ENCODE results near the gene COX4I1. TPM values are rescaled to one million over a fixed set of nuclear protein-coding genes. Genes with fewer than 3 reads are reported as not detected.
A peak's percentile ranks its signal among the peaks of the same experiment; 100 is the strongest.

Gene COX4I1
- total RNA-seq, 1 experiment from 2014 or later = 839 TPM

- H3K9me2 ChIP-seq (ENCODE audit: insufficient read depth) = no peaks in the 10 kb centered on the region
- BruUV-seq (replicated peaks) = no TSS peak
- H3K4me3 ChIP-seq (replicated peaks in 1 of 2; ENCODE audit: low read depth in 1 of 2, low read length in 2 of 2) = no peak overlapping the region
- ATAC-seq (no peak), DNase-seq (ENCODE audit: low read depth, low spot score) (no peak)
- no peak overlapping the region for H3K4me2 ChIP-seq (ENCODE audit: low read length)
- H3K27ac ChIP-seq (ENCODE audit: low read depth, low read length) = no peak overlapping the region
- no peaks in the 10 kb centered on the region for H3K79me2 ChIP-seq (ENCODE audit: insufficient read depth, low read length)
- TF ChIP-seq REST (IDR thresholded peaks at IDR 0.05; ENCODE audit: low read depth) = no peak
- 0 out of 2 replicates have a peak, but pooled peaks have one; percentile 11 for TF ChIP-seq ZFX (IDR thresholded peaks at IDR 0.05)
- no peaks in the 10 kb centered on the region for H3K36me3 ChIP-seq (ENCODE audit: control insufficient read depth in 1 of 2, insufficient read depth in 2 of 2, low read length in 2 of 2)
- no peak overlapping the region for H2AFZ ChIP-seq (ENCODE audit: low read depth, low read length, poor library complexity, severe bottlenecking)
- H3K4me1 ChIP-seq (ENCODE audit: control insufficient read depth in 1 of 2, insufficient read depth in 2 of 2, low read length in 2 of 2) = peaks cover 2 to 12% of the 10 kb centered on the region in 2 experiments; a peak in 3 of 4 replicates
- ChIA-PET RAD21 (ENCODE audit: low non-redundant PET in 1 of 2, low total read pairs in 2 of 2, uncharacterized antibody in 2 of 2, unreplicated experiment in 2 of 2) (no interaction called here), CTCF (interaction anchor here (1.2 kb wide), 1 partner anchor 192 kb away, joined by 3 read pairs; no protein-coding TSS in a partner anchor), POLR2A (no interaction called here)
- intact Hi-C loops (cut with micrococcal nuclease) = no loop called here
- no peaks in the 10 kb centered on the region for H3K9me3 ChIP-seq (ENCODE audit: control insufficient read depth in 1 of 2, insufficient read depth in 1 of 2, low read depth in 1 of 2, low read length in 2 of 2)
- 0 out of 2 replicates have a peak, but pooled peaks cover 4% of the 10 kb centered on the region for H3K27me3 ChIP-seq (ENCODE audit: insufficient read depth, low read length)
- H3K9ac ChIP-seq (ENCODE audit: low read length) = no peak overlapping the region
- H4K20me1 ChIP-seq (ENCODE audit: insufficient read depth) = no peaks in the 10 kb centered on the region
These were observed 25.0 kb downstream of the COX4I1 start for GRCh38 chr16:85824161-85825135.

GRCh38 chr16:85825326-85825725 lies 25.8 kb downstream of the COX4I1 start:
- ATAC-seq (no peak), DNase-seq (ENCODE audit: low read depth, low spot score) (no peak)
- no peak overlapping the region for H3K27ac ChIP-seq (ENCODE audit: low read depth, low read length)
- no peak overlapping the region for H2AFZ ChIP-seq (ENCODE audit: low read depth, low read length, poor library complexity, severe bottlenecking)
- no peak for TF ChIP-seq JUND (IDR thresholded peaks at IDR 0.05)
- peak in 2 of 3 experiments; percentile 29 to 38; a peak in 3 of 6 replicates for TF ChIP-seq CTCF (IDR thresholded peaks at IDR 0.05 in 2 of 3, conservative IDR thresholded peaks at IDR 0.05 in 1 of 3; ENCODE audit: borderline replicate concordance in 1 of 3, insufficient read depth in 1 of 3, low read depth in 2 of 3, low read length in 2 of 3)
- ChIA-PET RAD21 (ENCODE audit: low non-redundant PET in 1 of 2, low total read pairs in 2 of 2, uncharacterized antibody in 2 of 2, unreplicated experiment in 2 of 2) (no interaction called here), POLR2A (no interaction called here), CTCF (no interaction called here)
- intact Hi-C loops (cut with micrococcal nuclease) = no loop called here
- H3K4me2 ChIP-seq (ENCODE audit: low read length) = no peak overlapping the region
- H3K4me3 ChIP-seq (replicated peaks in 1 of 2; ENCODE audit: low read depth in 1 of 2, low read length in 2 of 2) = no peak overlapping the region
- H4K20me1 ChIP-seq (ENCODE audit: insufficient read depth) = no peaks in the 10 kb centered on the region
- no TSS peak for BruUV-seq (replicated peaks)
- H3K9ac ChIP-seq (ENCODE audit: low read length) = no peak overlapping the region
- H3K9me3 ChIP-seq (ENCODE audit: control insufficient read depth in 1 of 2, insufficient read depth in 1 of 2, low read depth in 1 of 2, low read length in 2 of 2) = no peaks in the 10 kb centered on the region
- H3K36me3 ChIP-seq (ENCODE audit: control insufficient read depth in 1 of 2, insufficient read depth in 2 of 2, low read length in 2 of 2) = no peaks in the 10 kb centered on the region
- H3K4me1 ChIP-seq (ENCODE audit: control insufficient read depth in 1 of 2, insufficient read depth in 2 of 2, low read length in 2 of 2) = peaks cover 2 to 10% of the 10 kb centered on the region in 2 experiments; a peak in 3 of 4 replicates
- H3K9me2 ChIP-seq (ENCODE audit: insufficient read depth) = no peaks in the 10 kb centered on the region
- no peaks in the 10 kb centered on the region for H3K79me2 ChIP-seq (ENCODE audit: insufficient read depth, low read length)
- 0 out of 2 replicates have a peak, but pooled peaks cover 4% of the 10 kb centered on the region for H3K27me3 ChIP-seq (ENCODE audit: insufficient read depth, low read length)

Measured in HCT116 (cell line).